Right renal pelvis (tissue), 4 donors: ENCODE data around the gene TMEM63A. TPM values are rescaled to one million over a fixed set of nuclear protein-coding genes. Genes with fewer than 3 reads are reported as not detected.
A peak's percentile ranks its signal among the peaks of the same experiment; 100 is the strongest.
"Not testable (repeated sequence)": the region's sequence is repeated elsewhere in the genome, so short reads cannot be mapped to it uniquely, and the experiment has no call there.

Source experiments
- DNase-seq, 4 donors: peaks; one replicate each; pipeline ENCODE4 v3.0.0-alpha.2; 2013; ENCODE audit warnings: low read depth in 4 of 4, low spot score in 3 of 4, missing footprints in 1 of 4
- polyA plus RNA-seq, 4 donors: library from polyadenylated mRNA; unstranded; fragments of 120-200 nt; gene quantifications; one replicate each; pipeline ENCODE4 v1.2.1, GENCODE V29; 2013; ENCODE audit not compliant: insufficient read length in 4 of 4

Gene TMEM63A
- polyA plus RNA-seq, 4 donors, result 41.8 to 62.8 (median 47.9) TPM

DNA sequence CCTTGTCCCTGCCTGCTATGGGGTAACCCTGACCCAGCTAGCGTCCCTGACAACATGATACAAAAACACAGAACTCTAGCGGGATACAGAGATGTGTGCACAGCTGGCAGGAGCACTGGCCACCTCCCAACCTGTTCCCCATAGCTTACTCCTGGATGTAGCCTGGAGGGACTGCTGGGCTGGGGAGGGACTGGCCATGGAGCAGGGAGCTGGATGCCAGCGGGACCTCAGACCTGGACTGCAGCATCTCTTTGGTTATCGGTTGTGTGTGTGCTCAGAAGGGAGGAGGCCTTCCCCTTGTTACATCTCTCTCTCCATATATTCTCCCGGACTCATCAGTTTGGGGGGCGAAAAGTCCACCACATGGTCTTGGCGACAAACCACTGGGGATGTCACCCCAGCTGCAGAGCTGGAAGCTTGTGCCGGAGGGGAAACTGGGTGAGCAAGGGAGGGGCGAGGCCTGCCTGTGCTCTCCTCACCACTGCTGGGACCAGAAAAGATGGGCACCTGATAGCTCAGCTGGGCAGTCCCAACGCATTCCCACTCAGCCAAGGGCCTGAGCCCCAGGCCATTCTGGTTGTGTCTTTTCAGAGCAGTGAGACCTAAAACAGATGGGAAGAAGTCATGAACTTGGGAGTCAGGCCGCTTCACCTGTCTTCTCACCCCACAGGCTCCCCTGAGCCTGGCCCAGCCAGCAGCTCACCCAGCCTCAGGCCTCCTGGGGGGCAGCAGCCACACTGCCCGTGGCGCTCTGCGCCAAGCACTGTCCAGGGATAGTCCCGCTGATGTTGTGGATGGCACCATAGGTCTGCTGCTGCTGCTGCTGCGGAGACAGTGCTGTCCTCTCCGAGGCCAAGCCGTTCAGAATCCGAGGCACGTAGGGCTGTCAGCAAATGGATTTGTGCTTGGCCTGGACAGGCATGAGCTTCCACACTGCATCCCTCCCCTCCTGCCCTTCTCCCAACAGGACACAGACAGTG lies 35.6 kb downstream of the TMEM63A start:
- no peak for DNase-seq

DNA sequence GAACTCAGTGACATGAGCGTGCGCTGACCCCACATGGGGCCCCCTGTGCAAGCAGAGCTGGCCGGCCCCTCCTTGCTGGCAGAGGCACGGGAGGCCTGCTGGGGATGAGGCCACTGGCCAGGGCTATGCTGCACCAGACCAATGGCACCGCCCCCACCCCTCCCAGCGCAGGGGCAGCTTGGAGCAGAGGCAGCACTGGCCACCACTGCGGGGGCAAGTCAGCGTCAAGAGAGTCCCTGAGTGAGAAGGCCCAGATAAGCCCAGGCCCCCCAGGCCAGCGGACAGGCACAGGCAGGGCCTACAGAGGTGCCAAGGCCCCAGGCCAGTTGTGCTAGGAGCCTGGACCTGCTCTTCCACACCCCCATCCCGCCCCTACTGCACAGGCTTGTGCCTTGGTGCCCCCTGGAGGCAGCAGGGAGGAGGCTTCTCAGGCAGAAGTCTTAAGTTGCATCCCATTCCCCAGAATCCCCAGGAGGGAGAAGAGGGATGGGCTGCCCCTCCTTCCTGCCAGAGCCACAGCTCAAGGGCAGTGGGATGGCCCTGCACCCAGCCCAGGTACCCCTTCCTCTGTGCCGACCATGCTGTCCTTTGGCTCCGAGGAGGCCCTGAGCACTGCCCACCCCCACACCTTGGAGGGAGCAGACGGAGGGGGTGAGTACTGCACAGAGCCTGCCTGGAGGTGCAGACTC lies 36.5 kb downstream of the TMEM63A start:
- peak in 2 of 4 donors; percentile 41 to 68 for DNase-seq

DNA sequence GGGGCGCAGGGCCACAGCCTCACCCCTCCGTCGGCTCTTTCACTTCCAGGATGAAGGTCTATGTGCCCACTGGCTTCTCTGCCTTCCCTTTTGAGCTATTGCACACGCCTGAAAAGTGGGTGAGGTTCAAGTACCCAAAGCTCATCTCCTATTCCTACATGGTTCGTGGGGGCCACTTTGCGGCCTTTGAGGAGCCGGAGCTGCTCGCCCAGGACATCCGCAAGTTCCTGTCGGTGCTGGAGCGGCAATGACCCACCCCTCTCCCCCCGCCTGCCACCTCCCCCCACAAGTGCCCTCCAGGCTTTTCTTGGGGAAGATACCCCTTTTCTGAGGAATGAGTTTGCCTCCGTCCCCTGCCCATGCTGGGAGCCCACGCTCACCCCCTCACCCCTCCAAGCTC lies 37.1 kb downstream of the TMEM63A start:
- no peak for DNase-seq

DNA sequence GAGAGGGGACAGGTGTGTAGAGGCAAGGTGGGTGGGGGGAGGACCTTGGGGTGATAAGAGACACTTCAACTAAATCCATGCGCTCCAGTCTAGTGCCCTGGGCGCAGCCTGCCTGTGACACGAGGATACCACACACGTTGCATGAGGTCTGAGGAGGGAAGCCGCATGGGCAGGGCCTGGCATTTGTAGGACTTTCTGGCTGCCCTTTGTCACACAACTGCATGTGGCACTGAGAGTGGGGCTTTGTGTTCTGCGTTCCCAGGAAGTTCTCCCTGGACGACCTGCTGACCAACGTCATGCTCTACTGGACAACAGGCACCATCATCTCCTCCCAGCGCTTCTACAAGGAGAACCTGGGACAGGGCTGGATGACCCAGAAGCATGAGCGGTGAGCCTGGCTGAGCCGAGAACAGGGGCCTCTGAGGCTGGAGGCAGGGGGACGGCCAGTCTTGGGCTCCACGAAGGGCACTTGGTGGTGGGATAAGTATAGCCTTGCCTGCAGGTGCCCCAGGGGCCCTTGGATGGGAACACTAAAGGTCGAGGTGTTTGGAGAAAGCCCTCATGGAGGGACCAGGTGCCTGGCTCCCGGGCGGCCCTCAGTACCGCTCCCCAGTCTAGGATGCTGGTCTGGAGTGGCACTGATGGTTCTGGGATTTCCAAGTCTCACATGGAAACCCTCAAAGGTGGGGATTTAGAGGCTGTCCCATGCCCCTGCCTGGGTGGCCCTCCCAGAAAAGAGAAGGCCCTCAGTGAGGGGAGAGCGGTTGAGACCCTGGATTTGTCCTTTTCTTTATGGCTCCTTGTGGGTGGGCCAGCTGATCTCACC lies 37.7 kb downstream of the TMEM63A start:
- no peak for DNase-seq

DNA sequence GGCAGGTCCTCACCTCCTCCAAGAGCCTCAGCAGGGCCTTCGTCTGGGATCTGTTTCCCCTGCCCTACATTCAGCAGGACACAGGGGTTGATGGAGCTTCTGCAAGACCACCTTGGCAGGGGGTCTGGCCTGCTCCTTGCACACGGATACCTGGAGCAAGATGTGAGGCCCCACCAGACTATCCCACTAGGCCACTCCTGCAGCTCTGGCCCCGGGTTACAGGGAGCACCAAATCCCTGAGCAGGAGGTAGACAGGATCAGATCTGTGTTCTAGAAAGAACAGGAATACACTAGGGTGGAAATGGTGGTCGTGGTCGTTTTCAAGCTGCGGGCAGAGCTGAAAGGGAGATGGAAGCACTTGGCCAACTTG lies 38.8 kb downstream of the TMEM63A start:
- no peak for DNase-seq

DNA sequence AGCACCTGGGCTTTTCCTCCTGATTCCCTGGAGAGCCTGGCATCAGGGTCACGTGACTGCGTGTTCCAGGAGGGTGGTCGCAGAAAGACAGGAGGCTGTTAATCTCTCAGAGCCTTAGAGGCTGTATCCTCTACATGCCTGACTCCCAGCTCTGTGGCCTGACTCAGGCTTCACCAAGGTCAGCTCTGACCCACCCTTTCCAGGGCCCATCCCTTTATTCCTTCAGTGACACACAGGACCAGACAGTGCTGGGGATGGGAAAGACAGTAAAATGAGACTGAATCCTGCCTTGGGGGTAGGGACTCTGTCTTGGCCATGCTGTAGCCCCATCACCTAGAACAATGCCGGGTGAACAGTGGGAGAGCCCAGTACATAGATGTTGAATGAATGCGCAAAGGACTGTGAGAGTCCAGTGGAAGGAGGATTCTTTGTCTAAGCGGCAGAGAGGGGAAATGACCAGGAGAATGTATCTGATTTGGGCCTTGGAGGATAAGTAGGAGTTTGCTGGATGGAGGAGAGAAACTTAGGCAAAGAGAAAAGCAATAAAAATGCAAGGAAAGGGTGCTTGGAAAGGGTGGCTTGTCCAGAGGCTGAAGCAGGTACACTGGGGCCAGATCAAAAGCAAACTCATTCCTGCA lies 39.3 kb downstream of the TMEM63A start:
- no peak for DNase-seq

DNA sequence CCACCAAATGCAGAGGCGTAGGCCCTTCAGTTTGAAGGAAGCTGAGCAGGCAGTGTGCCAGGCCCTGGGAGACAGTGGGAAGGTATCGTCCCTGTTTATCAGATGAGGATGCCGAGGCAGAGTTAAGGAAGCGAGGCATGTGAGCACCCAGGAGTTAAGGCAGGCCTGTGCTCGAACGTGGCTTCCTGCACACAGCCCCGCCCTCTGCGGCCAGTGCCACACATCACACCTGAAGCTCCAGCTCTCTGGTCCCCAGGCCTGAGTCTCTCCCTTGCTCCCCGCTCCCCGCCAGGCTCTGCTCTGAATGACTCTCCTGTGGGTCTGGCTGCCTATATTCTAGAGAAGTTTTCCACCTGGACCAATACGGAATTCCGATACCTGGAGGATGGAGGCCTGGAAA lies 40.1 kb downstream of the TMEM63A start:
- DNase-seq, result no peak

DNA sequence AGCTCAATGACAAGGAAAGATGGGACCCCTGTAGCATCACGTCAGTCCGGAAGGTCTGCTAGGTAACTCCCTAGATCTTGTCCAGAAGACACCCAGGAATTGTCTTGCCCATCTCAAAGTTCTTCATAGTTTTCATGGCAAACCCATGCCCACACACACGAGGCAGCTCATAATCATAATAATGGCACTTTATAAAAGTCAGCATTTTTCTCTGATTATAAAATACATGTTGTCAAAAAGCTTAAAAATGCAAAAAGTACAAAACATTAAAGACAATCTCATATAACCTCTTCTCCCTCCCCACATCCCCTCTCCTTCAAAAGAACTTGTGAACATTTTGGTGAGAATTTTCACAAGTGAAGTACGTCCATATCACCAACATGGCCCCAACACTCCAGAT lies 41.5 kb downstream of the TMEM63A start:
- no peak for DNase-seq

DNA sequence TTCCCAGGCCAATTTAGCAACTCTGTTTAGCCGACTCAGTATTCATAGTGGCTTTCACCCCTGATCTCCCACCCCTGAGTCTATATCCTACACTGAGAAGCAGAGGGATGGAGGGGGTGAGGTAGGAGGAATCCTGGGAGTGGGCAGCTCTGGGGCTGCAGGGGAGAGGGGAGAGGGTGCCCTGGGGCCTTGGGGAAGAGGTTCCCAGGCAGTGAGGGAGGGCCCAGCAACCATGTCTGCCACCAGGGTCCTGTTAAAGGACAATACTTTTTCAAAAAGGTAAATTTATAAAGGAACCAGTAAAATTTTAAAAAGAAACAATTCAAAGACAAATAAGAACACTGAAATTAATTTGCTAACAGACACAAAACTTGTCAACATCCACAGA lies 42.0 kb downstream of the TMEM63A start:
- DNase-seq, result no peak

DNA sequence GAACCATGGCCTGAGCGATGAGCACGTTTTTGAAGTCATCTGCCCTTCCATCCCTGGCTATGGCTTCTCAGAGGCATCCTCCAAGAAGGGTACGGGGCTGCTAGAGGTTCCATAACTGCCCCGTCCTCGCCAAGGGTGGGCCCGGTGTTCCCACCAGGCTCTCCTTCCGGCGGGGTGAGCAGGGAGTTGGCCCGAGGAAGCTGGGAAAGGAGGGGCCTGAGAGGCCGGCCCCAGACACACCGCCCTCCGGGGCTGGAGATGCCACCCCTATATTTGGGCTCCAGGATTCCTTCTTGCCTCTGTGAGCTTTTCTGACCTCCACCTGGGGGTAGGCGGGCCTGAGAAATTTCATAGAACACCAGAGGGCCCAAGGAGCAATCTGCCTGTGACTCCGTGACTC lies 43.4 kb downstream of the TMEM63A start:
- no peak for DNase-seq

DNA sequence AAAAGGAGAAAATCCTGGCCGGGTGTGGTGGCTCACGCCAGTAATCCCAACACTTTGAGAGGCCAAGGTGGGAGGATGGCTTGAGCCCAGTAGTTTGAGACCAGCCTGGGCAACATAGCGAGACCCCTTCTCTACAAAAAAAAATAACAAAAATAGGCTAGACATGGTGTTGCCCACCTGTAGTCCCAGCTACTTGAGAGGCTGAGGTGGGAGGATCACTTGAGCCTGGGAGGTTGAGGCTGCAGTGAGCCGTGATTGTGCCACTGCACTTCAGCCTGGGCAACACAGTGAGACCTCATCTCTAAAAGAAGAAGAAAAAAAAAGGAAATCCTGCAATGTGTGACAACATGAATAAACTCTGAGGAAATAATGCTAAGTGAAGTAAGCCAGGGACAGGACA lies 45.9 kb downstream of the TMEM63A start:
- DNase-seq, result not testable (repeated sequence)

DNA sequence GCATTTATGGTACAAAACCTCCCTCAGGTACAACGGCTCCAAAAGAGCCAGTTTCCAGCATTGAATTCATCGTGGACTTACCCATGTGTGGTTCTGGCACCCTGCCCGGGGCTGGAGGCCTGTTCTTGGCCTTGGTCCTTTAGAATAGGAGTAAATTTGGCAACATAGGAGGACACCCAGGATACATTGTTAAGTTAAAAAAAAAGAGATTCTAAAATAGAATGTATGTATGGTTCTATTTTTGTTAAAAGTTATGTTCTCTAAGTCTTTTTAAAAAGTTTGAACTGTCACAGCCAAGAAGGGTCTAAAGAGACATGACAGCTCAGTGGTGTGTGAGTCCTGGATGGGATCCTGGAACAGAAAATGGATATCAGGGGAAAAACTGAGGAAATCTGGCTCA lies 46.3 kb downstream of the TMEM63A start:
- no peak for DNase-seq

DNA sequence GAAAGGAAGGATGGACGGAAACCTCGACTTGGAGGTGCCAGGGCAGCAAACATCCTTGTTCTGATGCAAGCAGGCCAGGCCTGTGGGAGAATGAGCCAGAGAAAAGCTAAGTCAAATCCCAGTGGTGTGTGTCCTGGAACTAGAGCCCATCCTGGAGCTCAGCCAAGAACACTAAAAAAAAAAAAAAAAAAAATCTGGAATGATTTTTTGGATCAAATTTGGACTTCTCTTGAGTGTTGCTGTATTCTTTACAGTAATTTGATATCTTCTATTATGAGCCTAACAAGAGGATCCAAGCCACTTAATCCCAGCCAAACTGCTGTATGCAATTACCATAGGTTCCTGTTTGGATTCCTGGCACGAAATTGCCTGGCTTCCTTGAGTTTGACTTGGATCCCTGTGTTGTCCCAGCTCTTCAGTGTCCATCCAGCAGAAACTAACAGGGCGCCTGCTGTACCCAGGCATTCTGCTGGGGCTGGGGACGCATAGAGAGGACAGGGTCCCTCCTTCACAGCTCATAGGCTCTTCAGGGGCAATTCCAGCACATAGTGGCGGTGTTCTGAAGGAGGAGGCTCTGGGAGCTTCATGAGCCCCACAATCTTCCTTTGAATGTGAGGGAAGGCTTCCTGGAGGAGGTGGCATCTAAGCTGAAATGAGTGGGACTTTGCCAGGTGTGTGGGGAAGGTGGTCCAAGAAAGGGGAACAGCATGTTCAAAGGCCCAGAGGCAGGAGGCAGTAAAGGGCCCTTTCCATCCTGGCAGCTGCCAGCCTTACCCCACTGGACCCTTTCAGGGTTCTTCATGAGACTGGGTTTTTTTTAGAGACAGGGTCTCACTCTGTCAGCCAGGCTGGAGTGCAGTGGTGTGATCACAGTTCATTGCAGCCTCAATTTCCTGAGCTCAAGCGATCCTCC lies 47.5 kb downstream of the TMEM63A start:
- DNase-seq, result no peak

DNA sequence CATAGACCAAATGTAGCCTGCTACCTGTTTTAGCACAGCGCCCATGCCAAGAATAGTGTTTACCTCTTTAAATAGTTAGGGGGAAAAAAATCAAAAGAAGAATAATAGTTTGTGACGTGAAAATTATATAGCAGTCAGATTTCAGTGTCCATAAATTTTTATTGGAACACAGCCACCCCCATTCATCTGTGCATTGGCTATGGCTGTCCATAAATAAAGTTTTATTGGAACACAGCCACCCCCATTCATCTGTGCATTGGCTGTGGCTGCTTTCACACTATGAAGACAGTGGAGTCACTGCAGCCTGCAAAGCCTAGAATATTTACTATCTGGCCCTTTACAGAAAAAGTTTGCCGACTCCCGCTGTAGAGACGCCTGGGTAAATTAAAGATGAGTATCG lies 51.3 kb downstream of the TMEM63A start:
- DNase-seq, result no peak

DNA sequence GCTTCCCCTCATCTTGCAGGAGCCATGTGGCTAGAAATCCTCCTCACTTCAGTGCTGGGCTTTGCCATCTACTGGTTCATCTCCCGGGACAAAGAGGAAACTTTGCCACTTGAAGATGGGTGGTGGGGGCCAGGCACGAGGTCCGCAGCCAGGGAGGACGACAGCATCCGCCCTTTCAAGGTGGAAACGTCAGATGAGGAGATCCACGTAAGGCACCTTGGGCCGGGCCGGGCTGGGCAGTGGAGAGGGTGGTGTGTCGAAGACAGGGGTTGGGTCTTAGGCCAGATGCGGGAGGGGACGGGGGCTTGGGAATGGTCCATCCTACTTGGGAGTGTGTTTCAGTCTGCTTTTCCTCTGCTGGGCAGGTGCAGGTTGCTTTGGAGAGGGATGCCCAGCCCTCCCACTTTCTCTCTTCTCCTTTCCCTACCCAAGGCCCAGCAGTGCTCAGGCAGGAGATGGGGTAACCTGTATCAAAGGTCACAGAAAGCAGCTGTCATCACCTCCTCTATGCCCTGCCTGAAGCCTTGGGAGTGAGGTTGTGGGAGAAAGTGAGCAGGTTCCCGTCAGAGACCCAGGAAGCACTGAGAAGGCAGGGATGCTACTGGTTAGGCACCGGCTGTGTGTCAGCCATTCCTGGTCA lies 53.4 kb downstream of the TMEM63A start:
- DNase-seq, result no peak

DNA sequence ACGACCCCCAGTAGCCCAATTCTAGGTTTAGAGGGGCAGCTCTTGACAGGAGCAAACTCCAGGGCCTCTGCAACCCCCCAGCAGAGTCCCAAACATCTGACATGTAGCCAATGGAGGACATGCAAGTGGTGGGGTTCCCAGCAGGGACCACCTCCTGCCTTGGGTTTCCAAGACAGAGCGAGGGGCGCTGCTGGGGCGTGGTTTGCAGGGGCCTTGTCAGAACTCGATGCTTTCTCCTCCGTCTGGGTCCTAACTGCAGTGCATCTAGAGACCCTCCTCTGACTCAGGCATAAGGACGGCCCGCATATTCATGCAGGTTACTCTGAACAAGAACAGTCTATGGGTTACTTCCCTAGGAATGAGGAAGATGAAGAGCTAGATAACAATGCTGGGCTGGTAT lies 55.1 kb downstream of the TMEM63A start:
- DNase-seq, result no peak

DNA sequence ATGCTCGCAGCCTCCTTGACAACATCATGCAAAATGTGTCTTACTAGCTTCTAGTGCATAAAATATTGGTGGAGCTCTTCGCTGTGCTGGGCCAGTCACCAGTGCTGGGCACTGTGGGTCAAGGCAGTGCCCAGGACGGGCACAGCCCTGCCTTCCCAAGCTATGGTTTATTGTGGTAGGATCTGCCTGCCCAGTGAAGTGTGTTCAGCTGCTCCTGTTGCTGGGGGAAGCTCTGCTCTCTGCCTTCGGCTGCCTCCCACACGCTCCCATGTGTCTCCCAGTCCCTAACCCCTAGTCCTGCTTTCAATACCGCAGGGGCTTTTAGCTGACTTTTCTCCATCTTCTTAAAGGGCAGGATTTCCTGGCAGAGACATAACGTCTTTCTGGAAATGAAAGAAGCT lies 56.6 kb downstream of the TMEM63A start:
- DNase-seq, result no peak

DNA sequence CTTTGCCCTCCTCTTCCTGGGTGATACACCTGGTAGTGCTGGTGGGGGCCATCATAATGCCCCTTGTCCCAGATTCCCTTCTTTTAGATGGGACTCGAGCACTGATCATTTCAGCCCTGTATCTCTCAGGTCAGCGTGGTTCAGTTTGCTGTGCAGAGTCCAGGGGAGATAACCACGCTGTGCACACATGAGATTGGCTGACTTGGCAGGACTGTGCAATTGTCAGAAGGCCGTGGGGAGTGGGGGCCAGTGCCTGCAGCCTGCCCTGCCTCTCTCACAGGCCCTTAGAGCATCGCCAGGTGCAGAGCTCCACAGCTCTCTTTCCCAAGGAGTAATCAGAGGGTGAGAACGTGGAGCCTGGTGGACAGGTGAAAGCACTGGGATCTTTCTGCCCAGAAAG lies 57.1 kb downstream of the TMEM63A start:
- DNase-seq, result no peak

DNA sequence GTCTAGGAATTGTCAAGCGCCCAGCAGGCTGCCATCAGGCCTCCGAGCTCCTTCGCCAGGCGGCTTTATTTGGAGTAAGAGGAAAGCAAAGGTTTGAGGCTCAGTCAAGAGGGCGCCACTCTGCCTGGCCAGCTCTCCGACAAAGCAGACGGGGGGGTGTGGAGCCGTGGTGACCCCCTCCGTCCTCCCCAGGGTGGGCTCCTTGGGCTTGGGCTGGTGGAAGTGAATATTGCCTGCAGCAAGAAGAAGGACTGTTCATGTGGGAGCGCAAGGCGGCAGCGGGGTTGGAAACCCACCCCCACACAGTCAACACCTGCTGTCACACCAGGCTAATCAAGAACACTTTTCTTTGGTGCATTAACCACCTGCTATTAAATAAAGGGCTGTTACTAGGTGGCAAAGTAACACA lies 57.6 kb downstream of the TMEM63A start:
- DNase-seq, result no peak
